Fibroblast of skin of abdomen (primary cell): ENCODE measurements around the gene ABCB8.
A peak's percentile ranks its signal among the peaks of the same experiment; 100 is the strongest.

Source experiments
- DNase-seq: peaks from one replicate; pipeline ENCODE4 v3.0.0-alpha.2; 2013

Gene ABCB8

GRCh38 chr7:151075662-151075971, 47.4 kb downstream of the ABCB8 start:
- DNase-seq = no peak

DNA sequence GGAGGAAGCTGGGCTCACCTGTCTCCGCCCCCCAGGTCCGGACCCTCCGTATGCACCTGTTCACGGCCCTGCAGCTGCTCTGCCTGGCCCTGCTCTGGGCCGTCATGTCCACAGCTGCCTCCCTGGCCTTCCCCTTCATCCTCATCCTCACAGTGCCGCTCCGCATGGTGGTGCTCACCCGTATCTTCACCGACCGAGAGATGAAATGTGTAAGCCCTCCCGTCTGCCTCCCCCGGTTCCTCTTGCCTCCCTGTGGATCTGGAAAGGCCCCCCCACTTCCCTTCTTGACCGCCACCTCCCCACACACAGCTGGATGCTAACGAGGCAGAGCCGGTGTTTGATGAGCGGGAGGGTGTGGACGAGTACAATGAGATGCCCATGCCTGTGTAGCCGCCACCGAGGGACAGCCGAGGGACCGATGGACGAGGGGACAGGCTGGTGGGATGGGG, 47.8 kb downstream of the ABCB8 start:
- no peak for DNase-seq

GRCh38 chr7:151076863-151077704, 48.8 kb downstream of the ABCB8 start:
- DNase-seq = no peak

GRCh38 chr7:151077705-151078232, 49.5 kb downstream of the ABCB8 start:
- no peak for DNase-seq

DNA sequence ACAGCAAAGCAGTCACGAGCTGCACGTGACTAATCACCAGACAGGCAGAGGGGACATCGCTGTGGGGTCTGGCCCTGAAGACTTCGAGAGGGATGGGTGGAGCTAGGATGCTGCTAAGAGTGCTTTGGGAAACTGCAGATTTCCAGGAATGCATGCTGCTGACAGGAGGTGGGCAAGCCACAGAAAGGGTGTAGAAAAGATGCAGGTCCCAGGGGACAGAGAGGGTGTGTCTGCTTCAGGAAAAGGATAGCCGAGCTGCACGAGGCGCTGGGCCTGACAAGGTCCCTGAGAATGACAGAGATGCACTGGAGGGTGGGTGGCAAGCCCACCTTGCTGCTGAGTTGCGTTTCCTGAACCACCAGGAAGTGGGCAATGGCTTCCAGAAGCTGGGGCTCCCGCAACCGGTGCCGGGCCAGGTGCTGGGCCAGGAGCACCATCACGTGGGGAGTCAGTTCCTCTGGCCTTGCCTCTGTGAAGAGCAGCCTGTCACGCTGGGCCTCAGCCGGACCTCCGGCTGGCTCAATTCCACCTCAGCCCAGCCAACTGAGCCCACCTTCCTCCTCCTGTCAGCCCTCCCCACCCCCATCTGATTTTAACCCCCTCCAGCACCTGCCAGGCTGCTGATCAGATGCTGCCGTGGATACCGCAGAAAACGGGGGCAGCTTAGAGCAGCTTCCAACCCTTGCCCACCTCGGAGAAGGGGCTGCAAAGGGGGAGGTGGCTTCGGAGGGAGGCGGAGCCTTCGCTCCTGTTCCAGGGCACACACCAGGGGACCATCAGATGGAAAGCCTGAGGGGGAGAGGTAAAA, 50.2 kb downstream of the ABCB8 start:
- no peak for DNase-seq

DNA sequence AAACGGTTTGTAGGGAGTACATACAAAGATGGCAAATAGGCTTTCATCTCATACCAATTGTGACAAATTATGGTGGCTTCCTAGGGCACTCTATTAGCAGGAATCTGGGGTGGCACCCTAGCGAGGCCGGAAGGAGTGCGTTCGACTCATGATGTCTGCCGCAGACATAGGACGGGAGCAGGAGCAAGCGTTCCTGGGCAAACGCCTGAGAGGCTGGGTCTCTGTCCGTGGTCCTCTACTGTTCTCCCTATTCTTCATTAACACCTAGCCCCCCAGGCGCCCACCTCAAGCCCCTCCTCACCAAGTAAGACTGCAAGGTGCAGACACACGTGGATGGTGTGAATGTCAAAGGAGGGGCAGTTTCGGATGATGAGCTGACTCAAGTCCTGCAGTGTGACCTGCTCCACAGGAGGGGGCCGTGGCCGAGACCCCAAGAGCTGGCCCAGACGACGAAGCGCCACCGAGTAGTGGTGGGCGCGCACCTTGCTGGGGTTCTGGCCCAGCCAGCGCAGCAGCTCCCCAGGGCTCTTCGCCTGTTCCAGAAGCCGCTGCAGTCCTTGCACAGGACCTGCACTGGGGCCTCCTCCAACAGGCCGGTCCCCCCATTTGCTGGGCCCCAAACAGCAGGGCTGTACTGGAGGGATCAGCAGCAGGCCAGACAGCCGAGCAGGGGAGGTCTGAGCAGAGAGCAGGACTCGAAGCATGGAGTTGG, 51.1 kb downstream of the ABCB8 start:
- DNase-seq = no peak

- DNase-seq = no peak
These were observed 51.8 kb downstream of the ABCB8 start for GRCh38 chr7:151080067-151080521.

GRCh38 chr7:151080522-151081169, 52.4 kb downstream of the ABCB8 start, which contains the start of gene FASTK:
Gene FASTK, minus strand, starts transcription at chr7:151080809. Its CDS starts 43 bp downstream, at chr7:151080766.
- DNase-seq = peak; percentile 91

DNA sequence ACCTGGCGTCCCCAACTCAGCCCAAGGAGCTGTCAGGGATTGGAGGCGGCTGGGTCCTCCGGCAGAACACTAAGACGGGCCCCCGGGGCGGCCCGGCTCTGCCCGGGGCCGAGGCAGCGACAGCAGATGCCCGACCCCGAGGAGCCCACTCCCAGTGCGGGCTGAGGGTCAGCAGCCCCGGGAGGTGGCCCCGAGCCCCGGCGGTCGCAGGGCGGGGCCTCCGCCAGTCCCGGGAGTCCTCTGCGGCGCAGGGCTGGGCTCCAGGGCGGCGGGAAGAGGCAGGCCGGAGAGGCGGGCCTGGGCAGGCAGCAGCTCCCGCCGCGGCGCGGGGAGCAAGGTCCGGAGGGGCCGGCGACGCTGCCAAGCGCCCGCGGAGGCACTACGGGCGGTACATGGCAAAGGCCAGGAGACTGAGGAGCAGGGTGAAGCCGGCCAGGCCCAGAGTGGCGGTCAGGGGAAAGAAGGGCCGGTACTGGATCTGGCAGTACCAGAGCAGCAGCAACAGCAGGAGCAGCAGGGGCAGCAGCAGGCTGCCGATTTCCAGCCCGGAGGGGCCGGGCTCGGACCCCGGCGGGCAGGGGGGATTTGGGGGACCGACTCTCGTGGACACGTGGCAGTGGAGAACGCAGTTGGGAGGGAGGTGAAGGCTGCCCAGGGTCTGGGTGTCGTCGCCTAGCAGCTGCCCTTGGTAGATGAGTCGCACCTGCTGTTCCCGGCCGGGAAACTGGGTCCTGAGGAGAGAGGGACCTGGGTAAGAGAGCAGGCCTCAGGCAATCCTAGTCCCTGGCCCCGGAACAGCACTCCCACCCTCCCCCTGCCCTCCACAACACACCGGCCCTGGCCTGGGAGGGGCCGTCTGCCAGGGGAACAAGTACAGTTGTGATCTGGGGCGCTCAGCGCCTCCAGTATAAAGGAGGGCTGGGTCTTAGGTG, 53.2 kb downstream of the ABCB8 start:
- no peak for DNase-seq

DNA sequence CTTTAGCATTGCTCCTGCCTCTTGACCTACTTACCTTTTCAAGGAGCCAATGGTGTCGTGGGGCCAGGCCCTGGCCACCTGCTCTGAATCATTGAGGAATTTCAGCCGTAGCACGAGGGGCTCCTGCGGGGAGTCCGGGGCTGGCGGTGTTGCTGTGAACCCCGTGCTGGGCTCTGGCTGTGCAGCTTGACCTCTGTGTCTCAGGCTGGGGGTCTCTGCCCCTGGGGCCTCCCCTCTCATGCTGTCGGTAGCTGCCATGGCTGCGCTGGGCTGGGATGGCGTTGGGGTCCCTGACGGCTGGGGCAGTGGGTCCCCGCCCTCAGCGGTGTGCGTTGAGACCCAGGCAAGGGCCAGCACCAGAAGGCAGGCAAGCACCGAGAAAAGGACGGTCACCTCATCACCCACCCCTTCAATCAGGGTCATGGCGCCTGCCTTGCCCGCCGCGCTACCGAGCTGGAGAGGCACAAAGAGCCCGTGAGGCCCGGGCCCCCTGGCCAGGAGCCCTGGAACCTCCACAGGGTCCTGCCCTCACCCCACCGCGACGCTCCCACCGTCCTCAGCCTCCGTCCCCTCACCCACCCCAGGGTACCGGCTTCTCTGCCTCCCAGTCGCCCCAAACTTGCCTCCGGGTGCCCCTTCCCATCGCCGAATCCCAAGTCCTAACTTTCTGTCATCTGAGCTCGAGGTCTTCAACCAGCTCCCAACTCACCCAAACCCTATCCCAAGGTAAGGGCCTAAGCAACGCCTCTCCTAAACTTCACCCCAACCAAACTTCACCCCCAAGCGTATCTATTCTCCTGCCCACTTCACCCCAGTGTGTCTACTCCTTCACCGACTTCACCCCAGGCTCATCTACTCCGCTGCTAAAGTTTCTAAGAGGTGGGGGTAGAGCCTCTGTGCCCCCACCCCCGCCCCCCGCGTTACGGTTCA, 54.2 kb downstream of the ABCB8 start:
- no peak for DNase-seq

DNA sequence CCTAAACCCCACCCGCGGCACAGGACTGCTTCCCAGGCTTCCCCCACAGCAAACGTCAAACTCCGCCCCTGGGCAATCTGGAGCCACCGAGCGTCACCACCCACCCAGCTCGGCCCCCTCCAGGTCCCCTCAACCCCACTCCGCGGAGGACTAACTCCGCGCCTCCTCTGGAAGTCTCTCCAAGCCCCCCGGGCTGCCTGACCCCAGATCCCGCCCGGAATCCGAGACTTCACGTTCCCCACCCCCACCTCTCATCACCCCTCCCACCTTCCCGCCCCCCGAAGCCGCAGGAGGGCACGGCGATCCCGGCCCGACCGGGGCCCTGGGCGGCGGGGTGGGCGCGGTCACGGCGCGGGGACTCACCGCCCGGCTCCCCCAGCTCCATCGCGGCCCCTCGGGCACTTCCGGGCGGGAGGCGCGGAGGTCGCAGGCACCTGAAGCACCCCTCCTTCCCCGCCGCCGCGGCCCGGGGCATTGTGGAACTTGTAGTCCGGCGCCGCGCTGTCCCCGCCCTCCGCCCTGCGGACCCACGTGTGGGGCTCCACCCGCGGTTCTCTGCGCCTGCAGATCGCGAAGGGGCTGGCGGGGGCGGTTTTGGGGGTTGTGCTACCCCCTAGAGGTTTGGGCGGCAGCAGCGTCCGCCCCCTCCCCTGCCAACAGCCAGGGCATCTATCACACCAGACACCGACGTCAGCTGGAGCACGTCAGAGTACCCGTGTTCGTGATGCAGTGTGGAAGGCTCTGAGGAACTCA, 55.0 kb downstream of the ABCB8 start, which contains the start of gene TMUB1:
Gene TMUB1, minus strand, starts transcription at position 423 of the 753 bp plus-strand sequence. CDS start 930 bp downstream, outside the sequence.
- DNase-seq = peak; percentile 54

DNA sequence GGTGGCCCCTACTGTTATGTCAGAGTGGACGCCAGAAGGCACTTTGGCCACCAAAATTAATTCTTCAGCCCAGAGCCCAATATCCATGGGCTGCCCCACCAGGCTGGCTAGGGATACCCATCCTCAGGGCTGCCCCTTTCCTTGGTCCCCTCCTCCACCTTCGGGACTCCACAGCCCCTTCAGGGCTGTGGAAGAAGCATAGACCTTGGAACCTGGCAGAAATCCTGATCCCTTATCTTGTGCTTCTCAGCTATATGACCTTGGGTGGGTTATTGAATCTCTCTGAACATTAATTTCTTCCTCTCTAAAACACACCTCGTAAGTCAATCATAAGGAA, 55.5 kb downstream of the ABCB8 start:
- no peak for DNase-seq

GRCh38 chr7:151085329-151085690, 57.1 kb downstream of the ABCB8 start:
- no peak for DNase-seq

DNA sequence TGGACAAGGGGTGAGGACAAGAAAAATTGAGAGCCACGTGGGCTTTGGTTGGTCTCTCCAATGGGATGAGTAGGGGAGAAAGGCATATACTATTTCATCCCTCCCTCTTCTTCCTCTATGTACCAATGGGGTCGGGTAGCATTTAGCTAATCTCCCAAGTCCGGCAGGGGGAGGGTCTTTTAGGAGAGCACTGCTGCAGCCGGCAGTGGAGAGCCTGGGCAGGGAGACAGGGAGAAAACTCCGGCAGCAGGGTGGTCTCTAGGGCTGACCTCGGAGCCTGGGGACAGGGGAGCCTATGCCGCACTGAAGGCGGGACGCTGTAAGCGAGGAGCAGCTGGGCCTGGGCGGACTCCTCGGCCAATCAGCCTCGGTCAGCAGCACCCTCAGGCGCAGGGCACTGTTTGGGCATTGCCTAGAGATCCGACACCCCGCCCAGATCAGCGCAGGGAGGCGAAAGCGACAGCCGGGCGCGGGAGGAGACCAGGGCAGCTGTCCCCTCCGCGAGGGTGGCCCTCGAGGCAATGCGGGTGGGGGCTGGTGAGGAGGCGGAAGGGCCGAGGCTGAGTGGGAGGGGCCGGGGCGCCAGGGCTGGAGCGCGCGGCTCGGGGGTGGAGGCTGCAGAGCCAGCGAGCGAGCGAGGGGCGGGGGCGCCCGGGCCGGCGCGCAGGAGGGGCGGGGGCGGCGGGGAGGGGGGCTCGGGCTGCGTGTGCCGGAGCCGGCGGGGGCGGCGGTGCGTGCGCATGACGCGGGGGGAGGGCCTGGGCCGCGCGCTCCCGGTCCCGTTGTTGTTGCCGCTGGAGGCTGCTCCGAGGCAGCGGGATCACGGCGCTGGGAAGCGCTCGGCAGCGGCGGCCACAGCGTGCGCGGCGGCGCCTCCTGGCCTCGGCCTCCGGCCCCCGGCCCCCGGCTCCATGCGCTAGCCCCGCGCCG, 57.7 kb downstream of the ABCB8 start, which contains the start of gene AGAP3:
Gene AGAP3, plus strand, starts transcription at position 785 of the 930 bp plus-strand sequence. CDS start 267 bp downstream, outside the sequence.
- peak; percentile 81 for DNase-seq

GRCh38 chr7:151086802-151087244, 58.6 kb downstream of the ABCB8 start:
- DNase-seq = no peak

DNA sequence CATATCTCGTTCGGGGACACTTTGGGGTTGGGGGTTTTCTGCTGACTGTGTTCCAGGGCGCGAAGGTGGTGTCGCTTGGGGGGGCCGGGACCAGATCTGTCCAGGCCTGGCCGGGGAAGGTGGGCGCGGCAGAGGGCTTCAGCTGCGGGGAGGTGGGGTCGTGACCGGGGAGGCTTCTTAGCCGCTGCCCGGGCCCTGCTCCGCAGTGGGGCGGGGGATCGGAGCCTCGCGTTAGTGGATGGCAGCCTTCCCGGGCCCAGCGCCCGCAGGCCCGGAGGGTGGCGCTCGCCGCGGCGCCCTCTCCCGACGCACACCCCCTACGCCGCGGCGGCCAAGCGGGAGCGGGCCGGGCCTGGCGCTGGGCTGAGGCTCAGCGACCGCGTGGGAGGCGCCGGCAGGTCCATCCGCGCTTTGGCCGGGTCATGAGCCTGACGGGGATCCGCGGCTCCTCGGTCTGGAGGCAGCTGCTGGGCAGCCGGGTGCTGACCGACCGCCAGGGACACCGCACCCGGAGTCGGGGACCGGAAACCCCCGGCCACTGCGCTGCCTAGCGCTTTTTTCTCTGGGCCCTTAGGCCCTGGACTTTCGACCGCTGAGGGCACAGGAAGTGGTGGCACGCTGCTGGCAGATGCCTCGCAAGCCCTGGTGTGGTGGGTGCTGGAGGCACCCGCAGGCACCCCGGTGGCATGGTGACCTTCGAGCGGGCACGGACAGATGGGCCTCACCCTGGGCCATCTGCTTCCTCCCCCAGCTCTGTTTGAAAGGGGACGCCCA, 59.2 kb downstream of the ABCB8 start:
- peak; percentile 50 for DNase-seq
